ENCODE measurements around the gene EXOC4. TPM values are rescaled to one million over a fixed set of nuclear protein-coding genes. Genes with fewer than 3 reads are reported as not detected.
"Not testable (repeated sequence)": the region's sequence is repeated elsewhere in the genome, so short reads cannot be mapped to it uniquely, and the experiment has no call there.

The EXOC4 gene
- total RNA-seq, 4 donors from 2014 or later: 59.2 to 88.7 (median 71.6) TPM

DNA sequence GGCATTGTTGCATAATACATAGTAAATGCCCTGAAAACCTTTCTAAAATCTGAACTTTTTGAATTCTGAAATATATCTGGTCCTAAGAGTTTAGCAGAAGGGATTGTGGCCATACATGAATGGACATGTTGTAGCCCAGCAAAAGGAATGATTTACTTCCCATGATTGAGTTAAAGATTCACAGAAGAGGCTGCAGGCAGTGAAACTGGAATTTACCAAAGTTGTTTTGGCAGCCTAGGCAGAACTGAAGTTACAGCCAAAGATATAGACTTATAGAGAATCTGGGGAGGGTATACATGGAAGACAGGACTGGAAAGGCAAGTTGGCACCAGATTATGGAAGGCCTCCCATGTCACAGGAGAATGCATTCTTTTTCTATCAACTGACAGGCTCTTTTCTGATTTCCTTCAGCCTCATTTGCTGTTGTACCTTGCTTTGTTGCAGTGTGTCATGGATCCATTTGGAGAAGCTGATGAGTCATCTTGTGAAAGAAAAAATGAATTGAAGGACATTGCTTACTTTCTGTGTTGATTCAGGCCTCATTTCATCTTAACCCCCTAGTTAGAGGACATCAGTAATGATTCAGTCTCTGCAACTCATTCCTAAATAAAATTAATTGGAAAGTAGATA is 518.1 kb downstream of the EXOC4 start:
- TF ChIP-seq, protein P1, sequence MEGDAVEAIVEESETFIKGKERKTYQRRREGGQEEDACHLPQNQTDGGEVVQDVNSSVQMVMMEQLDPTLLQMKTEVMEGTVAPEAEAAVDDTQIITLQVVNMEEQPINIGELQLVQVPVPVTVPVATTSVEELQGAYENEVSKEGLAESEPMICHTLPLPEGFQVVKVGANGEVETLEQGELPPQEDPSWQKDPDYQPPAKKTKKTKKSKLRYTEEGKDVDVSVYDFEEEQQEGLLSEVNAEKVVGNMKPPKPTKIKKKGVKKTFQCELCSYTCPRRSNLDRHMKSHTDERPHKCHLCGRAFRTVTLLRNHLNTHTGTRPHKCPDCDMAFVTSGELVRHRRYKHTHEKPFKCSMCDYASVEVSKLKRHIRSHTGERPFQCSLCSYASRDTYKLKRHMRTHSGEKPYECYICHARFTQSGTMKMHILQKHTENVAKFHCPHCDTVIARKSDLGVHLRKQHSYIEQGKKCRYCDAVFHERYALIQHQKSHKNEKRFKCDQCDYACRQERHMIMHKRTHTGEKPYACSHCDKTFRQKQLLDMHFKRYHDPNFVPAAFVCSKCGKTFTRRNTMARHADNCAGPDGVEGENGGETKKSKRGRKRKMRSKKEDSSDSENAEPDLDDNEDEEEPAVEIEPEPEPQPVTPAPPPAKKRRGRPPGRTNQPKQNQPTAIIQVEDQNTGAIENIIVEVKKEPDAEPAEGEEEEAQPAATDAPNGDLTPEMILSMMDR (IDR thresholded peaks at IDR 0.05): no peak
- ATAC-seq (ENCODE audit: low FRiP score) (no peak), DNase-seq (ENCODE audit: low spot score) (no peak)

- TF ChIP-seq, protein P1 (IDR thresholded peaks at IDR 0.05): no peak
- ATAC-seq (ENCODE audit: low FRiP score): no peak
- DNase-seq (ENCODE audit: low spot score): no peak
These were observed 519.0 kb downstream of the EXOC4 start for GRCh38 chr7:133771788-133772419.

GRCh38 chr7:133773601-133774000 is 520.7 kb downstream of the EXOC4 start:
- TF ChIP-seq, protein P1 (IDR thresholded peaks at IDR 0.05): no peak

DNA sequence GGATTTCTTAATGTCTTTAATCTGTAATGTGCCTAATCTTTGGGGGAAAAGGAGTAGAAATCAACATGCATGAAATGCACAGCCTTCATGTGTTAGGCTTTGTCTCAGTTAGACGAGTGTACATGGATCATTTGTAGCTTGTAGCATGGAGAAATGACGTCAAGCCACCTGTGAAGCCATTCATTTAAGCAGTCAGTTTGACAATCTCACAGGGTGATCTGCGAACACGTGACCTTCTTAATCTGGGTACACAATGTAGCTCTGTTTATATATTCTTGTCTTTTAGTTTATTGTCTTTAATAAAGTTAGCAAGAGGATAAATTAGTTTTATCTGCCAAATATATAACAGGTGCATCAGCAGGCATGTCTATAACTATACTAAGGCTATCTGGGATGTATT is 522.3 kb downstream of the EXOC4 start:
- ATAC-seq (ENCODE audit: low FRiP score) (no peak), DNase-seq (ENCODE audit: low spot score) (no peak)
- TF ChIP-seq, protein P1 (IDR thresholded peaks at IDR 0.05): no peak

More at GRCh38 chr7:133773601-133774000, 520.7 kb downstream of the EXOC4 start:
- ATAC-seq (ENCODE audit: low FRiP score) (no peak), DNase-seq (ENCODE audit: low spot score) (no peak)

DNA sequence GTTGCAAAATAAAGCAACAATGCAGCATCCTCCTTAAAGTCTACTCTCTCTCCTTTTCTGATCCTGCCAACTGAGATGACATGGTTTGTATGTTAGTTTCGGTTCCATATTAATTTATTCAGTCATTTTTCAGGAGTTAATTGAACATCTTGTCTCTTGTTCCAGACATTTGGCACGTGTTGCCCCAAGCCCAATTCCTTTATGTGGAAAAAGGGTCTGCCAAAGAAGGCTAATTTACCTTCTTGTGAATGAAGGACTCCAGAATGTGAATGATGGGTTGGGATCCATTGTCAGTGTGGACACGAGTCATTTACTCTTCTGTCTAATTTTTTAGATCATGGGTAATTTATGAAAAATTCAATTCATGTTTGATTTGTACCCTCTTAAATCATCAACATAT is 523.4 kb downstream of the EXOC4 start:
- no peak for DNase-seq (ENCODE audit: low spot score)
- ATAC-seq (ENCODE audit: low FRiP score): no peak
- TF ChIP-seq, protein P1 (IDR thresholded peaks at IDR 0.05): no peak

DNA sequence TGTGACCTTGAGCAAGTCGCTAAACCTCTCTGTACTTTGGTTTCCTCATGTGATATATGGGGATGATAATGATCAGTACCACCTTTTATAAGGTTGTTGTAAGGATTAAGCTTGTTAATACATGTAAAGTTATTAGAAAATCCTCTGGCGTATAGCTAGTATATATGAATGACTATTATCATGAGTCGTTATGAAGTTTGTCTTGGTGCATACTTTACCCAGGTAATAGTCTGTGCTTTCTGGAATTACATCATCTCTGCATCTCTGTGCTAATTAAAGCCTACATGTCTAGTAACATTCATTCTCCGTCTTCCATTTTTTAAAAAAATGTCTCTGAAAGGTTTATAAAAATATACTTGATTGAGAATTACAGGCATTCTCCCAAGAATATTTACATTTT is 524.8 kb downstream of the EXOC4 start:
- TF ChIP-seq, protein P1 (IDR thresholded peaks at IDR 0.05): no peak
- ATAC-seq (ENCODE audit: low FRiP score) (no peak), DNase-seq (ENCODE audit: low spot score) (no peak)

- no peak for DNase-seq (ENCODE audit: low spot score)
- TF ChIP-seq, protein P1 (IDR thresholded peaks at IDR 0.05): no peak
- ATAC-seq (ENCODE audit: low FRiP score): no peak
These were observed 525.6 kb downstream of the EXOC4 start for GRCh38 chr7:133778472-133778871.

DNA sequence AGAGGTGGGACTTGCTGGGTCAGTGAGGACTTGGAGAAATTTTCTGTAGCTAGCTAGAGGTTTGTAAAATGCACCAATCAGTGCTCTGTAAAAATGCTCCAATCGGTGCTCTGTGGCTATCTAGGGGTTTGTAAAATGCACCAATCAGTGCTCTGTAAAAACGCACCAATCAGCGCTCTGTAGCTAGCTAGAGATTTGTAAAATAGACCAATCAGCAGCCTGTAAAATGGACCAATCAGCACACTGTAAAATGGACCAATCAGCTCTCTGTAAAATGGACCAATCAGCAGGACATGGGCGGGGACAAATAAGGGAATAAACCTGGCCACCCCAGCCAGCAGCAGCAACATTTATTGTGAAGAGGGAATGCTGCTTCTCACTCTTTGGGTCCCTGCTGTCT is 526.7 kb downstream of the EXOC4 start:
- DNase-seq (ENCODE audit: low spot score); ATAC-seq (ENCODE audit: low FRiP score): not testable (repeated sequence)

Data from omental fat pad (tissue), 4 donors.